ENCODE results near the gene BCDIN3D. TPM values are rescaled to one million over a fixed set of nuclear protein-coding genes. Genes with fewer than 3 reads are reported as not detected.
"Not testable (repeated sequence)": the region's sequence is repeated elsewhere in the genome, so short reads cannot be mapped to it uniquely, and the experiment has no call there.

BCDIN3D gene
- total RNA-seq, 4 donors from 2014 or later, result 3.2 to 7.4 (median 6.3) TPM

DNA sequence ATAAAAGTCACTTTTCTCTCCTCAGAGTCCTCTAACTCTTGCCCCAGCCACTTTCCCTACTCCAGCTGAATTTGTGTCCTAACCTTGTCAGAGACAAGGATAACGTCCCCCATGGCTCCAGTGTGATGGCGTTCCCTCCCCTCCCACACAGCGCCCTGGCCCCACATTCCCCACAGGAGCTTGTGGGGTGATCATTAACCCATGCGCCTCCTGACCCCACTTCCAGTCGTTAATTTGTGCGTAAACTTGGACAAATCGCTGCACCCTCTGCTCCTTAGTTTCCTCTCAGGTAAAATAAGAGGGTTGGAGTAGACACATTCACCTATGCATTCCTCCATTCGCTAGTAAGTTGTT, 22.9 kb upstream of the BCDIN3D start:
- WGBS, 2 donors, result 82 to 85% methylated on average over 8 of the region's 8 CpGs
- TF ChIP-seq, protein P1, sequence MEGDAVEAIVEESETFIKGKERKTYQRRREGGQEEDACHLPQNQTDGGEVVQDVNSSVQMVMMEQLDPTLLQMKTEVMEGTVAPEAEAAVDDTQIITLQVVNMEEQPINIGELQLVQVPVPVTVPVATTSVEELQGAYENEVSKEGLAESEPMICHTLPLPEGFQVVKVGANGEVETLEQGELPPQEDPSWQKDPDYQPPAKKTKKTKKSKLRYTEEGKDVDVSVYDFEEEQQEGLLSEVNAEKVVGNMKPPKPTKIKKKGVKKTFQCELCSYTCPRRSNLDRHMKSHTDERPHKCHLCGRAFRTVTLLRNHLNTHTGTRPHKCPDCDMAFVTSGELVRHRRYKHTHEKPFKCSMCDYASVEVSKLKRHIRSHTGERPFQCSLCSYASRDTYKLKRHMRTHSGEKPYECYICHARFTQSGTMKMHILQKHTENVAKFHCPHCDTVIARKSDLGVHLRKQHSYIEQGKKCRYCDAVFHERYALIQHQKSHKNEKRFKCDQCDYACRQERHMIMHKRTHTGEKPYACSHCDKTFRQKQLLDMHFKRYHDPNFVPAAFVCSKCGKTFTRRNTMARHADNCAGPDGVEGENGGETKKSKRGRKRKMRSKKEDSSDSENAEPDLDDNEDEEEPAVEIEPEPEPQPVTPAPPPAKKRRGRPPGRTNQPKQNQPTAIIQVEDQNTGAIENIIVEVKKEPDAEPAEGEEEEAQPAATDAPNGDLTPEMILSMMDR (IDR thresholded peaks at IDR 0.05), result no peak
- TF ChIP-seq POLR2A (IDR thresholded peaks at IDR 0.05), result no peak
- no peak for DNase-seq (ENCODE audit: low spot score in 2 of 2)
- H3K4me3 ChIP-seq (ENCODE audit: low read depth, poor library complexity, severe bottlenecking), result no peak overlapping the region
- intact Hi-C loops (cut with DNase I; ENCODE audit: low total_unique reads), result loop anchor here (5.0 kb wide), 1 partner anchor 207 kb away; no protein-coding TSS in a partner anchor

DNA sequence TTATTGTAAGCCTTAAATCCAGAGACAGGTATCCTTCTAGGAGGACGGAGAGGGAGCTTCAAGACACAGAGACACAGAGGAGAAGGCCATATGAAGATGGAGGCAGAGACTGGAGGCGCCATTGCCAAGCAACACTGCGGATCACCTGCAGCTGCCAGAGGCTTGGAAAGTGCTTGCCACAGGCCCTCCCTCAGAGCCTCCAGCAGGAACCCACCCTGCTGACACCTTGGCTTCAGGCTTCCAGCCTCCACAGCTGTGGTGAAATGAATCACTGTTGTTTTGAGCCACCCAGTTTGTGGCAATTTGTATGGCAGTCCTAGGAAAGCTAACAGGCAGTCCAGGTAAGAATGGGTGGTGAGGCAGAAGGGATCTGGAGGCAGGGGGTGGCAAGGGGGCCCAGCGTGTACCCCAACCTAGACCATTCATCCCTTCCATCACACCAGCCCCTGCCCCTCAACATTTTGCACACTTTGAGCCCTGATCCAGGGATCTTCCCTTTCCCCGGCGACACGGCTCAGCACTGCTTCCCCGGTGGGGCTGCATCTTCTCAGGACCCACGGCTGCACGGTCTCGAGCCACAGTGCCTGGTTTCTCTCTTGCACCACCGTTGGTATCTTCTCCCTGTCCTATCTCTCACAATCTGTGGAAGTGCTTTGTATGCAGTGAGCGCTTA, 22.3 kb upstream of the BCDIN3D start:
- no peak for TF ChIP-seq POLR2A (IDR thresholded peaks at IDR 0.05)
- TF ChIP-seq, protein P1 (IDR thresholded peaks at IDR 0.05), result no peak
- intact Hi-C loops (cut with DNase I; ENCODE audit: low total_unique reads), result loop anchor here (5.0 kb wide), 1 partner anchor 207 kb away; no protein-coding TSS in a partner anchor
- no peak for DNase-seq (ENCODE audit: low spot score in 2 of 2)
- WGBS, 2 donors, result 85 to 88% methylated on average over 13 of the region's 13 CpGs
- H3K4me3 ChIP-seq (ENCODE audit: low read depth, poor library complexity, severe bottlenecking), result no peak overlapping the region

DNA sequence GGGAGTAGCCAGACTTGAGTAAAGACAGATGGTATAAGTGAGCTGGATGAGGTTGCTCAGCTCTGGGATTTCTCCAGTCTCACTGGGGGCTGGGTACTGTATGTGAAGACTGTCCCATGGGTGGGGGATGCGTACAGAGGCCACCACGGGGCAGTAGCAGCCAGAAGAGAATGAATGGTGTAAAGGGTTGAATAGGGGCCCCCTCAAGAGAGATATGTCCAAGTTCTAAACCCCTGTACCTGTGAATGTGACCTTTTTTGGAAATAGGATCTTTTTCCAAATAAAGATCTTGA, 21.8 kb upstream of the BCDIN3D start:
- WGBS, 2 donors, result 60 to 78% methylated on average over 2 of the region's 2 CpGs
- no peak for DNase-seq (ENCODE audit: low spot score in 2 of 2)
- intact Hi-C loops (cut with DNase I; ENCODE audit: low total_unique reads), result loop anchor here (5.0 kb wide), 1 partner anchor 208 kb away; no protein-coding TSS in a partner anchor
- no peak for TF ChIP-seq POLR2A (IDR thresholded peaks at IDR 0.05)
- TF ChIP-seq, protein P1 (IDR thresholded peaks at IDR 0.05), result no peak
- no peak overlapping the region for H3K4me3 ChIP-seq (ENCODE audit: low read depth, poor library complexity, severe bottlenecking)

DNA sequence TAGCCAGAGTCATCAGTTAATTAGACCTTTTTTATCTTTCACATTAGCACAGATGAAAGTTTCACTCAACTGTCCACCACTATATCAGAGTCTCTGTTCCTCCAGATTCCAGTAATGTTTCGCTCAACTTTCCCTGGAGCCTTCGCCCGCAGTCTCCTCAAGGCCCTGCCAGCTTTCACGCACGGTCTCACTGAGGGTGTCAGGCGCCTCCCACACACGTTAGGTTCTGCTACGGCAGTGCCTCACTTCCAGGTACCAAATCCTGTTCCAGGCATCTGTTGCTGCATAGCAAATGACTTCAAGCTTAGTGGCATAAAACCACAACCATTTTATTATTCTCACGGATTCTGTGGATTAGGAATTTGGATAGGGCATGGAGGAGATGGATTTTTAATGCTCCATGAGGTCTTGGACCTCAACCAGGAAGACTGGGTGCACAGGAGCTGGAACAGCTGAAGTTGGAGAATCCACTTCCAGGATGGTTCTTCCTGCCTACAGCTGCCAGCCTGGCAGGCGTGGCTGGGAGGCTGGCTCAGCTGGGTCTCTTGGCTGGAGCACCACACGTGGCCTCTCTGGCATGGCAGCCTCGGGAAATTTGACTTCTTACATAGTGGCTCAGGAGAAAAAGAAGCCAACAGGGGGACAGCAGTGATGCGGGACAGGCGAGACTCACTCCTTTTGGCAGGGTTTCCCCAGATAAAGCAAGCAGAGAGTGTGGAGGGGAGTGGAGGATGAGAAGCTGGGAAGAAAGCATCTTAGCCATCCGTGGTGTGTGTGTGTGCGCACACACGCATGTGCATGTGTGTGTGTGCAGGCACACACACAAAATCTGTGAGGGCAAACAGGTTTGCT, 21.3 kb upstream of the BCDIN3D start:
- intact Hi-C loops (cut with DNase I; ENCODE audit: low total_unique reads), result no loop called here
- H3K4me3 ChIP-seq (ENCODE audit: low read depth, poor library complexity, severe bottlenecking), result no peak overlapping the region
- 51 to 54% methylated on average over 16 to 17 of the region's 17 CpGs for WGBS, 2 donors
- no peak for TF ChIP-seq POLR2A (IDR thresholded peaks at IDR 0.05)
- TF ChIP-seq, protein P1 (IDR thresholded peaks at IDR 0.05), result no peak
- no peak for DNase-seq (ENCODE audit: low spot score in 2 of 2)

DNA sequence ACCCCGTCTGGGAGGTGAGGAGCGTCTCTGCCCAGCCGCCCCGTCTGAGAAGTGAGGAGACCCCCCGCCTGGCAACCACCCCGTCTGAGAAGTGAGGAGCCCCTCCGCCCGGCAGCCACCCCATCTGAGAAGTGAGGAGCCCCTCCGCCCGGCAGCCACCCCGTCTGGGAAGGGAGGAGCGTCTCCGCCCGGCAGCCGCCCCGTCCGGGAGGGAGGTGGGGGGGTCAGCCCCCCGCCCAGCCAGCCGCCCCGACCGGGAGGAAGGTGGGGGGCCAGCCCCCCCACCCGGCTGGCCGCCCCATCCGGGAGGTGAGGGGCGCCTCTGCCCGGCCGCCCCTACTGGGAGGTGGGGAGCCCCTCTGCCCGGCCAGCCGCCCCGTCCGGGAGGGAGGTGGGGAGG, 18.0 kb upstream of the BCDIN3D start:
- H3K4me3 ChIP-seq (ENCODE audit: low read depth, poor library complexity, severe bottlenecking); DNase-seq (ENCODE audit: low spot score in 2 of 2); intact Hi-C loops (cut with DNase I; ENCODE audit: low total_unique reads): not testable (repeated sequence)
- WGBS, 2 donors, result no CpG with 5 or more reads among the region's 31 CpGs

DNA sequence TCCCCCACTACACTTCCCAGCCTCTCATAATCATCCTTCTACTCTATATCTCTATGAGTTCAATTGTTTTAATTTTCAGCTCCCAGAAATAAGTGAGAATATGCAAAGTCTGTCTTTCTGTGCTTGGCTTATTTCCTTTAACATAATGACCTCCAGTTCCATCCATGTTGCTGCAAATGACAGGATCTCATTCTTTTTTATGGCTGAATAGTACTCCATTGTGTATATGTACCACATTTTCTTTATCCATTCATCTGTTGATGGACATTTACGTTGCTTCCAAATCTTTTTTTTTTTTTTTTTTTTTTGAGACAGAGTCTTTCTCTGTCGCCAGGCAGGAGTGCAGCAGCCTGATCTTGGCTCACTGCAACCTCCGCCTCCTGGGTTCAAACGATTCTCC, 13.0 kb upstream of the BCDIN3D start:
- H3K4me3 ChIP-seq (ENCODE audit: low read depth, poor library complexity, severe bottlenecking); intact Hi-C loops (cut with DNase I; ENCODE audit: low total_unique reads); DNase-seq (ENCODE audit: low spot score in 2 of 2): not testable (repeated sequence)
- WGBS, 2 donors, result 90 to 93% methylated on average over 4 of the region's 4 CpGs
